Left renal pelvis (tissue), 4 donors: ENCODE data around the gene FAT1. TPM values are rescaled to one million over a fixed set of nuclear protein-coding genes. Genes with fewer than 3 reads are reported as not detected.

ENCODE experiments used
- DNase-seq, 4 donors: peaks; one replicate each; pipeline ENCODE4 v3.0.0-alpha.2; 2013; ENCODE audit warnings: low read depth in 4 of 4, low spot score in 3 of 4
- polyA plus RNA-seq, 4 donors: library from polyadenylated mRNA; unstranded; fragments of 120-200 nt; gene quantifications; one replicate each; pipeline ENCODE4 v1.2.1, GENCODE V29; 2013; ENCODE audit not compliant: insufficient read length in 4 of 4

FAT1 gene
- polyA plus RNA-seq, 4 donors: 84.3 to 242 (median 235) TPM

- no peak for DNase-seq
These were observed 185.7 kb downstream of the FAT1 start for GRCh38 chr4:186537843-186538521.

Other genes starting within 250 kb of the FAT1 start
- gene MTNR1A, start 168.3 kb downstream of the FAT1 start, polyA plus RNA-seq: 1 to 10 TPM in 3 of 4 donors, under 1 TPM in 1; 0.10 to 2.1 (median 1.6) TPM